Endothelial cell (in vitro differentiated cells): ENCODE measurements around the gene RBM26. TPM values are rescaled to one million over a fixed set of nuclear protein-coding genes. Genes with fewer than 3 reads are reported as not detected.

Experiments
- DNase-seq: peaks from one replicate; pipeline ENCODE4 v3.0.0; 2021; ENCODE audit warnings: low spot score
- H3K27ac Mint-ChIP-seq: one replicate; pipeline ENCODE4 v1.8.0; 2021; ENCODE audit warnings: mixed read lengths, inconsistent platforms; ENCODE audit not compliant: unreplicated experiment
- H3K27me3 Mint-ChIP-seq: one replicate; pipeline ENCODE4 v1.8.0; 2021; ENCODE audit warnings: mild to moderate bottlenecking, moderate library complexity, mixed read lengths, inconsistent platforms; ENCODE audit not compliant: unreplicated experiment
- H3K36me3 Mint-ChIP-seq: one replicate; pipeline ENCODE4 v1.8.0; 2021; ENCODE audit warnings: mild to moderate bottlenecking, low read depth, mixed read lengths, inconsistent platforms; ENCODE audit not compliant: unreplicated experiment
- H3K4me1 Mint-ChIP-seq: one replicate; pipeline ENCODE4 v1.8.0; 2021; ENCODE audit warnings: mild to moderate bottlenecking, mixed read lengths, inconsistent platforms; ENCODE audit not compliant: unreplicated experiment
- H3K4me3 Mint-ChIP-seq: one replicate; pipeline ENCODE4 v1.8.0; 2021; ENCODE audit warnings: mild to moderate bottlenecking, mixed read lengths, inconsistent platforms; ENCODE audit not compliant: unreplicated experiment
- H3K9me3 Mint-ChIP-seq: one replicate; pipeline ENCODE4 v1.8.0; 2021; ENCODE audit warnings: mixed read lengths, inconsistent platforms; ENCODE audit not compliant: unreplicated experiment
- CTCF ChIP-seq: fragments of 200-600 bp; sonication (generic); IDR thresholded peaks from one replicate; pipeline ENCODE4 v1.5.0; 2021; ENCODE audit warnings: antibody characterized with exemption; ENCODE audit not compliant: unreplicated experiment
- total RNA-seq: library from RNA; stranded (reverse); fragmentation: NEBNext Ultra II Directional; extraction: Animal tissue kit (Norgen Biotek cat#: 25700); gene quantifications from one replicate; pipeline ENCODE4 v1.2.1, GENCODE V29; 2021; ENCODE audit not compliant: unreplicated experiment

RBM26 gene
- total RNA-seq, 1 donor from 2014 or later = 49.5 TPM

- Mint-ChIP-seq H3K27me3 (no peaks in the 10 kb centered on the region), H3K4me1 (peaks cover 6% of the 10 kb centered on the region), H3K27ac (no peak overlapping the region)
These were observed 91.4 kb downstream of the RBM26 start for GRCh38 chr13:79314652-79315051.

GRCh38 chr13:79312340-79312855 lies 93.7 kb downstream of the RBM26 start:
- no peak for DNase-seq
- H3K27me3 Mint-ChIP-seq = no peaks in the 10 kb centered on the region
- no peaks in the 10 kb centered on the region for H3K36me3 Mint-ChIP-seq
- peaks cover 6% of the 10 kb centered on the region for H3K4me1 Mint-ChIP-seq
- H3K9me3 Mint-ChIP-seq = no peaks in the 10 kb centered on the region
- no peak for TF ChIP-seq CTCF
- H3K27ac Mint-ChIP-seq = no peak overlapping the region
- H3K4me3 Mint-ChIP-seq = no peak overlapping the region

More at GRCh38 chr13:79314652-79315051, 91.4 kb downstream of the RBM26 start:
- no peaks in the 10 kb centered on the region for H3K36me3 Mint-ChIP-seq
- H3K9me3 Mint-ChIP-seq = no peaks in the 10 kb centered on the region
- TF ChIP-seq CTCF = no peak
- DNase-seq = no peak
- H3K4me3 Mint-ChIP-seq = no peak overlapping the region

GRCh38 chr13:79311386-79311785 lies 94.7 kb downstream of the RBM26 start:
- DNase-seq = no peak
- no peak overlapping the region for H3K27ac Mint-ChIP-seq

GRCh38 chr13:79309690-79310089 lies 96.4 kb downstream of the RBM26 start:
- Mint-ChIP-seq H3K27ac (no peak overlapping the region), H3K4me3 (no peak overlapping the region), H3K27me3 (no peaks in the 10 kb centered on the region), H3K4me1 (no peaks in the 10 kb centered on the region), H3K9me3 (no peaks in the 10 kb centered on the region), H3K36me3 (no peaks in the 10 kb centered on the region)
- no peak for DNase-seq
- TF ChIP-seq CTCF = no peak

More at GRCh38 chr13:79311386-79311785, 94.7 kb downstream of the RBM26 start:
- Mint-ChIP-seq H3K27me3 (no peaks in the 10 kb centered on the region), H3K4me1 (peaks cover 3% of the 10 kb centered on the region), H3K9me3 (no peaks in the 10 kb centered on the region), H3K36me3 (no peaks in the 10 kb centered on the region), H3K4me3 (no peak overlapping the region)
- no peak for TF ChIP-seq CTCF

GRCh38 chr13:79307866-79308298 lies 98.2 kb downstream of the RBM26 start:
- no peak for TF ChIP-seq CTCF
- H3K4me3 Mint-ChIP-seq = no peak overlapping the region
- H3K4me1 Mint-ChIP-seq = no peaks in the 10 kb centered on the region
- no peaks in the 10 kb centered on the region for H3K27me3 Mint-ChIP-seq
- H3K36me3 Mint-ChIP-seq = no peaks in the 10 kb centered on the region
- H3K27ac Mint-ChIP-seq = no peak overlapping the region
- no peaks in the 10 kb centered on the region for H3K9me3 Mint-ChIP-seq
- no peak for DNase-seq
